ENCODE measurements around the gene NECTIN1. TPM values are rescaled to one million over a fixed set of nuclear protein-coding genes. Genes with fewer than 3 reads are reported as not detected.

NECTIN1 gene
- total RNA-seq, 3 donors from 2014 or later: 19.6 to 48.9 (median 45.1) TPM

DNA sequence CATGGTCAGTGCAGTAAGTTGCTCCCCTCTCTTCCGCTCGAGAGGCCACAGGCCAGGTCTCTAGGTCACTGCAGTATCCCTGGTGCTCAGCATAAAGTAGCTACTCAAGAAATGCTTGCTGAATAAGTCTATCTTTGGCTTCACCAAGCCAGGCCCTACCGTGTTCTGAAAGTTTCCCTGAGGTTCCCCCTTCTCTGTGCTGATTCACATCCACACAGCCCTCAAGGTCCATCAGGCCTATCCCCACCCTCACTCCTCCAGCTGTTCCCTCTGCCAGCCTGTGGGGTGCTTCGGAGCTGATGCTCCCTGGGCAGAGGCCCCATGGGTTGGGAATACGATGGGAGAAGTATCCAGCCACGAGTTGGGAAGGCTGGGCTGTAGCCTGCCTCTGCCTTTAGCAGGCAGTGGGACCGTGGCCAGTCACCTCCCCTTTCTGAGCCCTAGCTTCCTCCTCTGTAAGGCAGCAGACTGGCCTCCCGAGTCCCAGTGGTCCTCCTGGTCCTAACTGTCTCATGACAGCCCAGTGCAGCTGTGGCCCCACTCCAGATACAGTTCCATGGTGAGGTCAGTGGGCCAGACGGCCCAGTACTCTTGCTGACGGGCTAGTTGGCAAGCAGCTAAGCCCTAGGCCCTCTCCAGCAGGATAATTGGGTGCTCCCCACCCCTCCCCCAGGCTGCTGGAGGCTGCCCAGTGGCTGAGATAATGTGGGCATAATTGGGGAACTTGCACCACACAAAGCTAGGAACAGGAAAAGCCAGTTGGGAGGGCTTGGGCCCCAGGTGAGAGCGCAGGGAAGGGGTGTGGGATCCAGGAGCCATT, 48.2 kb downstream of the NECTIN1 start:
- TF ChIP-seq CTCF (IDR thresholded peaks at IDR 0.05): no peak
- Histone ChIP-seq H3K36me3 (ENCODE audit: low read depth) (no peaks in the 10 kb centered on the region), H3K4me1 (ENCODE audit: low read depth) (no peaks in the 10 kb centered on the region), H3K9me3 (no peaks in the 10 kb centered on the region), H3K4me3 (no peak overlapping the region)
- DNase-seq: no peak
- ATAC-seq: peak; percentile 31
- intact Hi-C loops (cut with DNase I, micrococcal nuclease): no loop called here

- no peak for ATAC-seq
- intact Hi-C loops (cut with DNase I, micrococcal nuclease): no loop called here
These were observed 49.7 kb downstream of the NECTIN1 start for GRCh38 chr11:119679346-119679745.

GRCh38 chr11:119678351-119678750, 50.6 kb downstream of the NECTIN1 start:
- TF ChIP-seq CTCF (IDR thresholded peaks at IDR 0.05): no peak
- H3K4me3 ChIP-seq: no peak overlapping the region
- no peaks in the 10 kb centered on the region for H3K9me3 ChIP-seq
- H3K36me3 ChIP-seq (ENCODE audit: low read depth): no peaks in the 10 kb centered on the region
- no peaks in the 10 kb centered on the region for H3K4me1 ChIP-seq (ENCODE audit: low read depth)
- intact Hi-C loops (cut with DNase I, micrococcal nuclease): no loop called here
- ATAC-seq: no peak
- DNase-seq: no peak

More at GRCh38 chr11:119679346-119679745, 49.7 kb downstream of the NECTIN1 start:
- Histone ChIP-seq H3K36me3 (ENCODE audit: low read depth) (no peaks in the 10 kb centered on the region), H3K4me1 (ENCODE audit: low read depth) (no peaks in the 10 kb centered on the region), H3K4me3 (no peak overlapping the region), H3K9me3 (no peaks in the 10 kb centered on the region)
- no peak for TF ChIP-seq CTCF (IDR thresholded peaks at IDR 0.05)
- DNase-seq: no peak

GRCh38 chr11:119677840-119678239, 51.2 kb downstream of the NECTIN1 start:
- H3K4me1 ChIP-seq (ENCODE audit: low read depth): no peaks in the 10 kb centered on the region
- H3K4me3 ChIP-seq: no peak overlapping the region
- intact Hi-C loops (cut with DNase I, micrococcal nuclease): no loop called here
- DNase-seq (no peak), ATAC-seq (no peak)
- no peak for TF ChIP-seq CTCF (IDR thresholded peaks at IDR 0.05)
- no peaks in the 10 kb centered on the region for H3K36me3 ChIP-seq (ENCODE audit: low read depth)
- no peaks in the 10 kb centered on the region for H3K9me3 ChIP-seq

DNA sequence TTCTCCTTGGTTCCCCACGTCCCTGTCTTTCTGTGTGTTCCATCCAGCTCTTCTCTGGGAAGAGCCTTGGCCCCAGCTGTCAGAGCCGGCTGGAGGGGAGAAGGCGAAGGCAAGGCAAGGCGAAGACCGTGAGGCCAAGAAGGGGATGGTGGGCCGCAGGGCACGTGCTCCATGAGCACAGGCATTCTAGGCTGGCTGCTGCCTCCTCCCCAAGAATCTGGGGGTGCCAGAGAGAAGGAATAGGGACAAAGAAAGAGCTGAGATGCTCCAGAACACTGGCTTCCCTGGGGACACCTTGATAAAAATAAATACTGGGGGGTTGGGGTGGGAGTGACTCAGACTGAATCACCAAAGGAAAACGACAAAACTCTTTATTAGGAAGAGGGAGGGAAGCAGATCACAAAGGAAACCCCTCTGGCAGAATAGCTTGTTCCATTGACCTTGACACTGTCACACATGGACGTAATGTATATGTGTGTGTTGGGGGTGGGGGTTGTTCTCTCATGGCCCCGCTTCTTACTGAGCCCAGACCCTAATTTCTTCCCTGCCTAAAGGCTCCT, 52.5 kb downstream of the NECTIN1 start:
- no peak for TF ChIP-seq CTCF (IDR thresholded peaks at IDR 0.05)
- DNase-seq: no peak
- no peaks in the 10 kb centered on the region for H3K9me3 ChIP-seq
- no peak for ATAC-seq
- intact Hi-C loops (cut with DNase I, micrococcal nuclease): no loop called here
- no peaks in the 10 kb centered on the region for H3K4me1 ChIP-seq (ENCODE audit: low read depth)
- no peaks in the 10 kb centered on the region for H3K36me3 ChIP-seq (ENCODE audit: low read depth)
- no peak overlapping the region for H3K4me3 ChIP-seq
